WI38 (cell line): ENCODE data around the gene INPP5D.

Experiments used
- H3K4me3 ChIP-seq: 2 replicates; pipeline ENCODE4 v1.5.1; 2011; ENCODE audit warnings: low read depth, mild to moderate bottlenecking, control low read depth, low read length
- CTCF ChIP-seq: IDR thresholded peaks from 2 replicates; pipeline ENCODE4 v1.5.1; 2012; ENCODE audit warnings: low read depth, mild to moderate bottlenecking, control low read depth, low read length

Gene INPP5D

DNA sequence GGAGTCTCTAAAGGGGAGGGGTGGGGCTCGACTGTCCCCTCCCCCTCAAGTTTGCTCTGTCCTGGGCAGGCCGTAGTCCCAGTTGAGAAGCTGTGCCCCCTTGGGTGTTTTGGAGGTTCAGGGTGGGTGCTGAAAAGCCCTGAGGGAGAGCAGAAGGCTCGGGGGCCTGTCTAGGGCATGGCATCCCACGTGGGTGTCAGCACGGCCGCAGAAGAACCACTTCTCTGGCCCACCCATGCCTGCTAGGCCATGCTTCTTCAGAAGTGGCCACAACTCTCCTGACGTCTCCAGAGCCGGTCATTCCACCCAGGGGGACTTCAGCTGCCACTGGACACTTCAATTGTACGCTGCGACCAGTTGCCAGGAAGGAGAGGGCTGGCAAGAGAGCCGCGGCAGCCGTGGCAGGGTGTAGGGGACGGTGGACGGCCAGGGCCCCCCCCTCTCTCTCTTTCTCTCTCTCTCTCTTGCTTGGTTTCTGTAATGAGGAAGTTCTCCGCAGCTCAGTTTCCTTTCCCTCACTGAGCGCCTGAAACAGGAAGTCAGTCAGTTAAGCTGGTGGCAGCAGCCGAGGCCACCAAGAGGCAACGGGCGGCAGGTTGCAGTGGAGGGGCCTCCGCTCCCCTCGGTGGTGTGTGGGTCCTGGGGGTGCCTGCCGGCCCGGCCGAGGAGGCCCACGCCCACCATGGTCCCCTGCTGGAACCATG, at the start of gene INPP5D:
Gene INPP5D (plus strand): TSS at position 546 of the 704 bp plus-strand sequence. CDS start 137 bp downstream, at position 683.
- H3K4me3 ChIP-seq, result no peak within 1 kb of the TSS
- TF ChIP-seq CTCF, result no peak

- no peak for TF ChIP-seq CTCF
- H3K4me3 ChIP-seq, result no peak overlapping the region
Measured at GRCh38 chr2:233010569-233011267, 49.4 kb upstream of the INPP5D start.

- no peak overlapping the region for H3K4me3 ChIP-seq
- no peak for TF ChIP-seq CTCF
Measured at GRCh38 chr2:233011268-233011650, 48.9 kb upstream of the INPP5D start.

DNA sequence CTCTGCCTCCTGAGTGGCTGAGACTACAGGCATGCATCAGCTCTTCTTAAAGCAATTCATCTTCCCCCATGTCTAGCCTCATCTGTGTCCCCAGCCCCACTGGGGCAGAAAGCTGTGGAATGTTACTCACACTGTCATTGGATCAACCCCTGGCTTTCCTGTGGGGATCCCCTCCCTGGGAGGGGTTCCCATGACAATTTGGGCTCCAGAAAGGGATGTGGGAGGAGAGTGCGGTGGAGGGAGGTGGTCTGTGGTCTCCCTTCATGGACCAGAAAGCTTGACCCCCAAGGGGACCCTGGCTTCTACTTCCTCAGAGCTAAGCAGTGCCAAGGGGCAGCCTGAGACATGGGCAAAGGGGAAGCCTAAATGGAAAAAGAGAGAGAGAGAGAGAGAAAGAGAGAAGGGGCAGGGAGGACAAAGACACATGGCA, 48.4 kb upstream of the INPP5D start:
- TF ChIP-seq CTCF, result no peak
- no peak overlapping the region for H3K4me3 ChIP-seq

- H3K4me3 ChIP-seq, result no peak overlapping the region
- no peak for TF ChIP-seq CTCF
Measured at GRCh38 chr2:233012301-233012971, 47.7 kb upstream of the INPP5D start.

DNA sequence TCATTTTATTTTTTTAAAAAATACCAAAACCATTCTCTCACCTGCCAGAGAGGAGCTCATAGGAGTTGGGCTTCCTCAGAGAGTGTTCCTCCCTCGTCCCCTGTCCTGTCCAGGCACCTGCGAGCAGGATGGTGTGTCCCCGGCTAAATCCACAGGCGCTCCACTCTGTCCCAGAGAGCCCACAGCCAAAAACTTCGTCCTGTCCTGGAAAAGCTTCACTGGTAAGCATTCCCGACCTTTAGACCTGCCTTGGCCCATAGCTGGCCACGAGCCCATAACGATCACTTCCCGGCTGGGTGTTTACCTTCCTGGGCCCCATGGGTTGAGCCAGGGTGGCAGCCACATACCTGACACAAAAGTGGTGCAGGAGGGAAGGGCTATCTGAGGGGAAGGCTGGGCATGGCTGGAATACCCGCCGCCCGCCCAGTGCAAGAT, 47.1 kb upstream of the INPP5D start, which contains the start of gene NGEF:
Gene NGEF (minus strand): TSS at position 230 of the 435 bp plus-strand sequence. CDS start 38,366 bp downstream, outside the sequence.
- no peak within 1 kb of the TSS for H3K4me3 ChIP-seq
- TF ChIP-seq CTCF, result no peak
